Measurements from ENCODE around the gene MGAT4A.

DNA sequence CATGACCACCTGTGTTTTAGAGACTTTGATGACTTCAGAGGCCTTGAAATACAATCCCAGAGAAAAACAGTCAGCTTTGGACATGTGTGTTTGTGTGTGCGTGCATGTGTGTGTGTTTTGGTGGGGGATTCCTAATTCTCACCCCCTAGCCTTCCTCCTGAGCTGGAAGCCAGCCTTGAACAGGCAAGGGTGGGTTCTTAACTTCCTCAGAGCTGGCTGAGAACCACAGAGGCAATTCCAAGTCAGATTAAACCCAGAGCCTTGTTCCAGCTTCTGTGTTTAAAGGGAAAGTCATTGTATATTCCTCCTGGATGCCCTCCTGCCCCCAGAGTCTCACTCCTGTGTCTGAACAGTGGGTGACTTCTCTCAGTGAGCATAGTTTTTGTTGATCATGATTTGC lies 45.2 kb upstream of the MGAT4A start:
- TF ChIP-seq EZH2 (IDR thresholded peaks at IDR 0.05; ENCODE audit: borderline replicate concordance, low read length): no peak
- TF ChIP-seq, protein P1, sequence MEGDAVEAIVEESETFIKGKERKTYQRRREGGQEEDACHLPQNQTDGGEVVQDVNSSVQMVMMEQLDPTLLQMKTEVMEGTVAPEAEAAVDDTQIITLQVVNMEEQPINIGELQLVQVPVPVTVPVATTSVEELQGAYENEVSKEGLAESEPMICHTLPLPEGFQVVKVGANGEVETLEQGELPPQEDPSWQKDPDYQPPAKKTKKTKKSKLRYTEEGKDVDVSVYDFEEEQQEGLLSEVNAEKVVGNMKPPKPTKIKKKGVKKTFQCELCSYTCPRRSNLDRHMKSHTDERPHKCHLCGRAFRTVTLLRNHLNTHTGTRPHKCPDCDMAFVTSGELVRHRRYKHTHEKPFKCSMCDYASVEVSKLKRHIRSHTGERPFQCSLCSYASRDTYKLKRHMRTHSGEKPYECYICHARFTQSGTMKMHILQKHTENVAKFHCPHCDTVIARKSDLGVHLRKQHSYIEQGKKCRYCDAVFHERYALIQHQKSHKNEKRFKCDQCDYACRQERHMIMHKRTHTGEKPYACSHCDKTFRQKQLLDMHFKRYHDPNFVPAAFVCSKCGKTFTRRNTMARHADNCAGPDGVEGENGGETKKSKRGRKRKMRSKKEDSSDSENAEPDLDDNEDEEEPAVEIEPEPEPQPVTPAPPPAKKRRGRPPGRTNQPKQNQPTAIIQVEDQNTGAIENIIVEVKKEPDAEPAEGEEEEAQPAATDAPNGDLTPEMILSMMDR (IDR thresholded peaks at IDR 0.05; ENCODE audit: low read length): no peak
